H9 (cell line): ENCODE data around the gene YIPF3. TPM values are rescaled to one million over a fixed set of nuclear protein-coding genes. Genes with fewer than 3 reads are reported as not detected.

Experiments
- DNase-seq: peaks from one replicate; pipeline ENCODE4 v3.0.0-alpha.2; 2017
- H2AFZ ChIP-seq: one replicate; pipeline ENCODE4 v1.6.1; 2013; ENCODE audit warnings: mild to moderate bottlenecking, low read length, control low read depth, moderate library complexity
- H2AK5ac ChIP-seq: 2 replicates; pipeline ENCODE4 v1.6.1; 2013; ENCODE audit warnings: low read length, control low read depth, mixed read lengths; ENCODE audit not compliant: insufficient read length
- H2BK120ac ChIP-seq: one replicate; pipeline ENCODE4 v1.6.1; 2013; ENCODE audit warnings: low read depth, mild to moderate bottlenecking, low read length, control low read depth, inconsistent platforms; ENCODE audit not compliant: poor library complexity, severe bottlenecking
- H2BK12ac ChIP-seq: 2 replicates; pipeline ENCODE4 v1.6.1; 2013; ENCODE audit warnings: low read length, control low read depth, mixed read lengths, low read depth; ENCODE audit not compliant: insufficient read length
- H2BK15ac ChIP-seq: 2 replicates; pipeline ENCODE4 v1.6.1; 2013; ENCODE audit warnings: low read depth, low read length, control low read depth
- H2BK20ac ChIP-seq: one replicate; pipeline ENCODE4 v1.6.1; 2013; ENCODE audit warnings: low read depth, mild to moderate bottlenecking, low read length, control low read depth, inconsistent platforms; ENCODE audit not compliant: poor library complexity, severe bottlenecking
- H2BK5ac ChIP-seq: 2 replicates; pipeline ENCODE4 v1.6.1; 2013; ENCODE audit warnings: low read length, control low read depth, mixed read lengths; ENCODE audit not compliant: insufficient read length
- H3K14ac ChIP-seq: 2 replicates; pipeline ENCODE4 v1.6.1; 2013; ENCODE audit warnings: low read length, control low read depth; ENCODE audit not compliant: insufficient read depth
- H3K18ac ChIP-seq: 2 replicates; pipeline ENCODE4 v1.6.1; 2013; ENCODE audit warnings: low read depth, mild to moderate bottlenecking, mixed read lengths, low read length, control low read depth; ENCODE audit not compliant: insufficient read length
- H3K23ac ChIP-seq: 2 replicates; pipeline ENCODE4 v1.6.1; 2013; ENCODE audit warnings: low read length, control low read depth, mixed read lengths, low read depth; ENCODE audit not compliant: insufficient read length
- H3K23me2 ChIP-seq: 2 replicates; pipeline ENCODE4 v1.6.1; 2013; ENCODE audit warnings: low read depth, mild to moderate bottlenecking, mixed read lengths, low read length, control low read depth; ENCODE audit not compliant: insufficient read length, poor library complexity, severe bottlenecking
- H3K27ac ChIP-seq: 2 replicates; pipeline ENCODE4 v1.5.1; 2013; ENCODE audit warnings: low read length, control low read depth, mixed read lengths, low read depth; ENCODE audit not compliant: insufficient read length
- H3K27me3 ChIP-seq: 2 replicates; pipeline ENCODE4 v1.6.1; 2013; ENCODE audit warnings: low read length, control low read depth, inconsistent platforms; ENCODE audit not compliant: insufficient read depth
- H3K4ac ChIP-seq: 2 replicates; pipeline ENCODE4 v1.6.1; 2013; ENCODE audit warnings: low read depth, mild to moderate bottlenecking, control low read depth, inconsistent platforms, low read length, moderate library complexity
- H3K4me1 ChIP-seq: 2 replicates; pipeline ENCODE4 v1.6.1; 2013; ENCODE audit warnings: low read length, control low read depth, inconsistent platforms; ENCODE audit not compliant: insufficient read depth
- H3K4me2 ChIP-seq: 2 replicates; pipeline ENCODE4 v1.6.1; 2013; ENCODE audit warnings: low read length, control low read depth, mixed read lengths; ENCODE audit not compliant: insufficient read length, insufficient read depth
- H3K56ac ChIP-seq: 2 replicates; pipeline ENCODE4 v1.6.1; 2013; ENCODE audit warnings: low read depth, mild to moderate bottlenecking, mixed read lengths, low read length, control low read depth; ENCODE audit not compliant: insufficient read length
- H3K79me1 ChIP-seq: 2 replicates; pipeline ENCODE4 v1.6.1; 2013; ENCODE audit warnings: low read depth, mild to moderate bottlenecking, moderate library complexity, low read length, control low read depth, inconsistent platforms; ENCODE audit not compliant: insufficient read depth, poor library complexity, severe bottlenecking
- H3K79me2 ChIP-seq: 2 replicates; pipeline ENCODE4 v1.6.1; 2013; ENCODE audit warnings: low read length, control low read depth, inconsistent platforms; ENCODE audit not compliant: insufficient read depth
- H3K9ac ChIP-seq: 2 replicates; pipeline ENCODE4 v1.6.1; 2013; ENCODE audit warnings: low read length, control low read depth, mixed read lengths; ENCODE audit not compliant: insufficient read length; ENCODE audit errors: extremely low read depth
- H3K9me3 ChIP-seq: one replicate; pipeline ENCODE4 v1.6.1; 2013; ENCODE audit warnings: low read depth, low read length, inconsistent platforms; ENCODE audit not compliant: control insufficient read depth
- H3T11ph ChIP-seq: one replicate; pipeline ENCODE4 v1.6.1; 2013; ENCODE audit warnings: mild to moderate bottlenecking, low read length, control low read depth, inconsistent platforms
- H4K20me1 ChIP-seq: one replicate; pipeline ENCODE4 v1.6.1; 2013; ENCODE audit not compliant: control insufficient read depth, insufficient read length, insufficient read depth
- H4K5ac ChIP-seq: 2 replicates; pipeline ENCODE4 v1.6.1; 2013; ENCODE audit warnings: low read depth, mild to moderate bottlenecking, mixed read lengths, low read length, control low read depth; ENCODE audit not compliant: insufficient read length
- H4K8ac ChIP-seq: replicated peaks from 2 replicates; pipeline ENCODE4 v1.6.1; 2013; ENCODE audit warnings: low read length, control low read depth, mixed read lengths, low read depth; ENCODE audit not compliant: insufficient read length
- H4K91ac ChIP-seq: 2 replicates; pipeline ENCODE4 v1.6.1; 2013; ENCODE audit warnings: low read depth, mild to moderate bottlenecking, moderate library complexity, mixed read lengths, low read length, control low read depth; ENCODE audit not compliant: insufficient read length
- H3K27ac Mint-ChIP-seq, 3 experiments: 2 replicates in 2 of 3; 3 replicates in 1 of 3; pipeline ENCODE4 v1.8.0; 2020 to 2021; ENCODE audit warnings: mixed read lengths in 3 of 3, mild to moderate bottlenecking in 1 of 3, moderate library complexity in 1 of 3
- H3K27me3 Mint-ChIP-seq: 2 replicates; pipeline ENCODE4 v1.8.0; 2021; ENCODE audit warnings: low read depth, mild to moderate bottlenecking, moderate library complexity, mixed read lengths
- H3K36me3 Mint-ChIP-seq, 3 experiments: 2 replicates in 2 of 3; 3 replicates in 1 of 3; pipeline ENCODE4 v1.8.0; 2020 to 2021; ENCODE audit warnings: low read depth in 3 of 3, mixed read lengths in 3 of 3; ENCODE audit not compliant: insufficient read depth in 1 of 3
- H3K4me1 Mint-ChIP-seq, 2 experiments: 2 replicates each; pipeline ENCODE4 v1.8.0; 2020; ENCODE audit warnings: mixed read lengths in 2 of 2
- H3K4me3 Mint-ChIP-seq, 2 experiments: 2 replicates in 1 of 2; 3 replicates in 1 of 2; pipeline ENCODE4 v1.8.0; 2020 to 2021; ENCODE audit warnings: mild to moderate bottlenecking in 2 of 2, mixed read lengths in 2 of 2, moderate library complexity in 1 of 2
- H3K9me3 Mint-ChIP-seq, 2 experiments: 2 replicates in 1 of 2; 3 replicates in 1 of 2; pipeline ENCODE4 v1.8.0; 2020; ENCODE audit warnings: mild to moderate bottlenecking in 2 of 2, mixed read lengths in 2 of 2, moderate library complexity in 1 of 2
- WGBS: extraction: QIAGEN DNeasy Blood & Tissue Kit; methylation state at CpG from one replicate; pipeline ENCODE4 v1.1.7; 2013; ENCODE audit warnings: missing lambda C conversion rate, low lambda C conversion rate, mixed read lengths; ENCODE audit not compliant: insufficient read length; ENCODE audit errors: extremely low coverage; 5-methylcytosine and 5-hydroxymethylcytosine counted together
- total RNA-seq: library from RNA; stranded (reverse); gene quantifications from 2 replicates; pipeline ENCODE4 v1.2.1, GENCODE V29; 2021
- TF ChIP-seq, protein P1 (sequence below): fragments of 200-600 bp; sonication (generic); conservative IDR thresholded peaks from 3 replicates; pipeline ENCODE4 v1.8.0; 2021; ENCODE audit warnings: antibody characterized with exemption, mild to moderate bottlenecking

Gene YIPF3
- total RNA-seq, 1 experiment from 2014 or later = 84.5 TPM

DNA sequence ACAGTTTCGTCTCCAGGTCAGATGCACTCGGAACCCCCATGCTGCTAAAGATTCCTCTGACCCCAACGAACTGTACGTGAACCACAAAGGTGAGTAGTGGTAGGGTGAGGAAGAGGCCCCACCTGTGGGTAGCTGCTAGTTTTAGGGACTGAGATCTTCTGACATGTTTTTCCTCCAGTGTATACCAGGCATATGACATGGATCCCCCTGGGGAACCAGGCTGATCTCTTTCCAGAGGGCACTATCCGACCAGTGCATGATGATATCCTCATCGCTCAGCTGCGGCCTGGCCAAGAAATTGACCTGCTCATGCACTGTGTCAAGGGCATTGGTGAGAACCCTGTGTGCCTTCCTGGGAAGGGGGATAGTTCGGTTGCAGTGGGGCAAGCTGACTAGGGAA, 3.4 kb upstream of the YIPF3 start:
- Histone ChIP-seq H3K79me2 (peaks cover 17% of the 10 kb centered on the region; the same call in 1 of the 2 replicates), H2BK5ac (no peak overlapping the region), H3K23me2 (peaks cover 9% of the 10 kb centered on the region), H2AFZ (no peak overlapping the region), H3K79me1 (peaks cover 13% of the 10 kb centered on the region), H2BK120ac (no peak overlapping the region), H3K56ac (no peak overlapping the region), H3K27ac (no peak overlapping the region), H3K9me3 (no peaks in the 10 kb centered on the region), H3K9ac (no peak overlapping the region), H4K91ac (no peak overlapping the region), H3K4me2 (no peak overlapping the region), H2AK5ac (no peak overlapping the region), H3T11ph (no peak overlapping the region), H4K8ac (no peak overlapping the region), H3K4me1 (no peaks in the 10 kb centered on the region), H2BK20ac (no peak overlapping the region), H4K20me1 (no peaks in the 10 kb centered on the region), H3K4ac (no peak overlapping the region), H4K5ac (no peak overlapping the region), H2BK15ac (no peak overlapping the region), H3K23ac (no peak overlapping the region), H3K27me3 (no peaks in the 10 kb centered on the region), H3K14ac (no peak overlapping the region), H2BK12ac (no peak overlapping the region), H3K18ac (no peak overlapping the region)
- no peak overlapping the region for H3K27ac Mint-ChIP-seq
- H3K36me3 Mint-ChIP-seq = peaks cover 14 to 46% (median 38%) of the 10 kb centered on the region in 3 experiments
- peaks cover 11% of the 10 kb centered on the region in 2 experiments for H3K4me1 Mint-ChIP-seq
- TF ChIP-seq, protein P1, sequence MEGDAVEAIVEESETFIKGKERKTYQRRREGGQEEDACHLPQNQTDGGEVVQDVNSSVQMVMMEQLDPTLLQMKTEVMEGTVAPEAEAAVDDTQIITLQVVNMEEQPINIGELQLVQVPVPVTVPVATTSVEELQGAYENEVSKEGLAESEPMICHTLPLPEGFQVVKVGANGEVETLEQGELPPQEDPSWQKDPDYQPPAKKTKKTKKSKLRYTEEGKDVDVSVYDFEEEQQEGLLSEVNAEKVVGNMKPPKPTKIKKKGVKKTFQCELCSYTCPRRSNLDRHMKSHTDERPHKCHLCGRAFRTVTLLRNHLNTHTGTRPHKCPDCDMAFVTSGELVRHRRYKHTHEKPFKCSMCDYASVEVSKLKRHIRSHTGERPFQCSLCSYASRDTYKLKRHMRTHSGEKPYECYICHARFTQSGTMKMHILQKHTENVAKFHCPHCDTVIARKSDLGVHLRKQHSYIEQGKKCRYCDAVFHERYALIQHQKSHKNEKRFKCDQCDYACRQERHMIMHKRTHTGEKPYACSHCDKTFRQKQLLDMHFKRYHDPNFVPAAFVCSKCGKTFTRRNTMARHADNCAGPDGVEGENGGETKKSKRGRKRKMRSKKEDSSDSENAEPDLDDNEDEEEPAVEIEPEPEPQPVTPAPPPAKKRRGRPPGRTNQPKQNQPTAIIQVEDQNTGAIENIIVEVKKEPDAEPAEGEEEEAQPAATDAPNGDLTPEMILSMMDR = no peak
- no peaks in the 10 kb centered on the region for H3K9me3 Mint-ChIP-seq
- H3K4me3 Mint-ChIP-seq = no peak overlapping the region
- no peaks in the 10 kb centered on the region for H3K27me3 Mint-ChIP-seq
- DNase-seq = no peak
- no CpG with 5 or more reads among the region's 8 CpGs for WGBS
